HepG2 (cell line): ENCODE results near the gene MUCL3. TPM values are rescaled to one million over a fixed set of nuclear protein-coding genes. Genes with fewer than 3 reads are reported as not detected.

ENCODE experiments used
- ATF2 ChIP-seq: sonication (generic); formaldehyde crosslinking; IDR thresholded peaks from 2 replicates; pipeline ENCODE4 v1.4.0; 2020; ENCODE audit warnings: missing genetic modification reagents
- BATF2 ChIP-seq: sonication (generic); formaldehyde crosslinking; IDR thresholded peaks from 2 replicates; pipeline ENCODE4 v1.8.0; 2022; ENCODE audit warnings: mild to moderate bottlenecking, missing genetic modification reagents, moderate library complexity
- BRD4 ChIP-seq: sonication (generic); formaldehyde crosslinking; IDR thresholded peaks from 2 replicates; pipeline ENCODE4 v1.4.0; 2020; ENCODE audit warnings: missing genetic modification reagents
- CBX5 ChIP-seq: sonication (generic); formaldehyde crosslinking; IDR thresholded peaks from 2 replicates; pipeline ENCODE4 v1.4.0; 2020; ENCODE audit warnings: missing genetic modification reagents, borderline replicate concordance
- ETV6 ChIP-seq: sonication (generic); formaldehyde crosslinking; conservative IDR thresholded peaks from 2 replicates; pipeline ENCODE4 v1.4.0; 2020; ENCODE audit warnings: missing genetic modification reagents
- HIC2 ChIP-seq: sonication (generic); formaldehyde crosslinking; IDR thresholded peaks from 2 replicates; pipeline ENCODE4 v1.9.0; 2022; ENCODE audit warnings: low read depth, missing genetic modification reagents
- HNRNPH1 ChIP-seq: fragments of 200-400 bp; formaldehyde crosslinking; optimal IDR thresholded peaks from 2 replicates; pipeline ENCODE3; 2017; ENCODE audit warnings: mild to moderate bottlenecking, low read depth, low read length
- IKZF4 ChIP-seq: sonication (generic); formaldehyde crosslinking; IDR thresholded peaks from 2 replicates; pipeline ENCODE4 v1.5.1; 2020; ENCODE audit warnings: borderline replicate concordance, mild to moderate bottlenecking, low read depth, missing genetic modification reagents; ENCODE audit errors: not compliant biosample characterization
- KLF12 ChIP-seq: sonication (generic); formaldehyde crosslinking; IDR thresholded peaks from 2 replicates; pipeline ENCODE4 v1.4.0; 2020; ENCODE audit warnings: missing genetic modification reagents, borderline replicate concordance
- SP2 ChIP-seq: sonication (generic); formaldehyde crosslinking; IDR thresholded peaks from 2 replicates; pipeline ENCODE4 v1.5.1; 2020; ENCODE audit warnings: mild to moderate bottlenecking, missing genetic modification reagents
- SRF ChIP-seq: IDR thresholded peaks from 2 replicates; pipeline ENCODE4 v1.6.1; 2011; ENCODE audit warnings: mild to moderate bottlenecking, low read depth, low read length, moderate library complexity
- ZNF18 ChIP-seq: sonication (generic); formaldehyde crosslinking; IDR thresholded peaks from 2 replicates; pipeline ENCODE4 v1.8.0; 2022; ENCODE audit warnings: mild to moderate bottlenecking, missing genetic modification reagents; ENCODE audit not compliant: insufficient replicate concordance
- ZNF224 ChIP-seq: sonication (generic); formaldehyde crosslinking; IDR thresholded peaks from 2 replicates; pipeline ENCODE4 v1.5.0; 2020; ENCODE audit warnings: mild to moderate bottlenecking, missing genetic modification reagents
- ZNF281 ChIP-seq: sonication (generic); formaldehyde crosslinking; IDR thresholded peaks from 2 replicates; pipeline ENCODE4 v1.4.0; 2020; ENCODE audit warnings: missing genetic modification reagents, borderline replicate concordance
- ZNF296 ChIP-seq: sonication (generic); formaldehyde crosslinking; conservative IDR thresholded peaks from 2 replicates; pipeline ENCODE4 v1.5.0; 2020; ENCODE audit warnings: mild to moderate bottlenecking, missing genetic modification reagents
- ZNF446 ChIP-seq: sonication (generic); formaldehyde crosslinking; IDR thresholded peaks from 2 replicates; pipeline ENCODE4 v1.5.0; 2020; ENCODE audit warnings: mild to moderate bottlenecking, missing genetic modification reagents
- ZNF570 ChIP-seq: sonication (generic); formaldehyde crosslinking; IDR thresholded peaks from 2 replicates; pipeline ENCODE4 v1.4.0; 2020; ENCODE audit warnings: mild to moderate bottlenecking, missing genetic modification reagents, borderline replicate concordance
- ZNF629 ChIP-seq: sonication (generic); formaldehyde crosslinking; conservative IDR thresholded peaks from 2 replicates; pipeline ENCODE4 v1.5.0; 2020; ENCODE audit warnings: missing genetic modification reagents
- ZNF660 ChIP-seq: sonication (generic); formaldehyde crosslinking; IDR thresholded peaks from 2 replicates; pipeline ENCODE4 v1.5.1; 2020; ENCODE audit warnings: mild to moderate bottlenecking, low read depth, missing genetic modification reagents, borderline replicate concordance
- ZNF879 ChIP-seq: sonication (generic); formaldehyde crosslinking; IDR thresholded peaks from 2 replicates; pipeline ENCODE4 v1.8.1; 2023; ENCODE audit warnings: missing genetic modification reagents
- ZSCAN31 ChIP-seq: sonication (generic); formaldehyde crosslinking; IDR thresholded peaks from 2 replicates; pipeline ENCODE4 v1.5.0; 2020; ENCODE audit warnings: low read depth, mild to moderate bottlenecking, missing genetic modification reagents
- polyA plus RNA-seq, 8 experiments: library from polyadenylated mRNA; depleted of rRNA in 3 of 8; stranded (reverse) in 7 of 8; unstranded in 1 of 8; fragments of >200 nt; fragmentation: Illumina TruSeq in 4 of 8; extraction: Trizol in 4 of 8; gene quantifications; 2 replicates each; pipeline versions ENCODE4 v1.2.1 to v1.2.3, GENCODE V29; 2011 to 2016; ENCODE audit warnings: low read depth in 4 of 8, missing spikeins in 1 of 8, mixed read lengths in 1 of 8; ENCODE audit not compliant: insufficient read depth in 1 of 8
- total RNA-seq, 5 experiments: library from RNA; depleted of rRNA; stranded (reverse); fragments of >200 nt; fragmentation: Illumina TruSeq; extraction: Trizol; gene quantifications; 2 replicates each; pipeline ENCODE4 v1.2.3, GENCODE V29; 2016; ENCODE audit warnings: low read depth in 1 of 5

Gene MUCL3
- total and polyA plus RNA-seq, 2 of the 13 experiments (the other 11 are each of a cell fraction or from before 2014, with no cell fraction given), result not detected

- TF ChIP-seq ZNF281 (CRISPR knock-in tag) (peak; percentile 74; the same call in 1 of the 2 replicates), ZNF446 (no peak), SP2 (CRISPR knock-in tag) (no peak), ETV6 (CRISPR knock-in tag) (peak; percentile 96), ATF2 (CRISPR knock-in tag) (peak; percentile 85), HIC2 (CRISPR knock-in tag) (no peak; the same call in 1 of the 2 replicates), SRF (no peak), ZNF660 (CRISPR knock-in tag) (no peak; the same call in 1 of the 2 replicates), ZNF570 (no peak), ZNF296 (CRISPR knock-in tag) (peak; percentile 80), ZNF879 (CRISPR knock-in tag) (peak; percentile 32; the same call in 1 of the 2 replicates), BATF2 (CRISPR knock-in tag) (peak; percentile 96), HNRNPH1 (peak; percentile 27), ZNF18 (CRISPR knock-in tag) (no peak), ZNF629 (CRISPR knock-in tag) (peak; percentile 55; the same call in 1 of the 2 replicates), ZSCAN31 (CRISPR knock-in tag) (peak; percentile 99), IKZF4 (peak; percentile 90), CBX5 (CRISPR knock-in tag) (peak; percentile 77), KLF12 (CRISPR knock-in tag) (peak; percentile 87), BRD4 (peak; percentile 97), ZNF224 (no peak; the same call in 1 of the 2 replicates)
Observed at GRCh38 chr6:30914076-30914853, 26.5 kb upstream of the MUCL3 start, which contains the start of gene VARS2 (continued).
